ENCODE measurements around the gene YPEL2.

GRCh38 chr17:59388069-59388556 is 56.7 kb downstream of the YPEL2 start:
- TF ChIP-seq CTCF (IDR thresholded peaks at IDR 0.05): no peak
- TF ChIP-seq POLR2A (IDR thresholded peaks at IDR 0.05): no peak
